SJCRH30 (cell line): ENCODE data around the gene FMN1. TPM values are rescaled to one million over a fixed set of nuclear protein-coding genes. Genes with fewer than 3 reads are reported as not detected.

Experiments
- DNase-seq, 2 experiments: peaks; one replicate each; pipeline ENCODE4 v3.0.0-alpha.2; 2015 to 2020
- H3K27ac ChIP-seq: fragments of 250-450 bp; sonication (Bioruptor Pico); 2 replicates; pipeline ENCODE4 v1.5.1; 2020; ENCODE audit warnings: mild to moderate bottlenecking, moderate library complexity
- H3K27me3 ChIP-seq: fragments of 250-450 bp; sonication (Bioruptor Pico); 2 replicates; pipeline ENCODE4 v1.5.1; 2020; ENCODE audit warnings: mild to moderate bottlenecking, moderate library complexity
- H3K36me3 ChIP-seq: fragments of 250-450 bp; sonication (Bioruptor Pico); 2 replicates; pipeline ENCODE4 v1.5.1; 2020; ENCODE audit warnings: mild to moderate bottlenecking, moderate library complexity
- H3K4me1 ChIP-seq: fragments of 250-450 bp; sonication (Bioruptor Pico); 2 replicates; pipeline ENCODE4 v1.5.1; 2020; ENCODE audit warnings: mild to moderate bottlenecking, moderate library complexity
- H3K4me3 ChIP-seq: fragments of 250-450 bp; sonication (Bioruptor Pico); 2 replicates; pipeline ENCODE4 v1.5.1; 2020; ENCODE audit warnings: mild to moderate bottlenecking, moderate library complexity
- H3K9me3 ChIP-seq: fragments of 250-450 bp; sonication (Bioruptor Pico); replicated peaks from 2 replicates; pipeline ENCODE4 v1.5.1; 2020; ENCODE audit warnings: mild to moderate bottlenecking, moderate library complexity
- total RNA-seq: library from RNA; depleted of rRNA; stranded (reverse); fragments of >200 nt; shearing (Covaris generic); gene quantifications from 2 replicates; pipeline ENCODE4 v1.2.3, GENCODE V29; 2014

FMN1 gene
- total RNA-seq, 1 experiment from 2014 or later, result 21.2 TPM

DNA sequence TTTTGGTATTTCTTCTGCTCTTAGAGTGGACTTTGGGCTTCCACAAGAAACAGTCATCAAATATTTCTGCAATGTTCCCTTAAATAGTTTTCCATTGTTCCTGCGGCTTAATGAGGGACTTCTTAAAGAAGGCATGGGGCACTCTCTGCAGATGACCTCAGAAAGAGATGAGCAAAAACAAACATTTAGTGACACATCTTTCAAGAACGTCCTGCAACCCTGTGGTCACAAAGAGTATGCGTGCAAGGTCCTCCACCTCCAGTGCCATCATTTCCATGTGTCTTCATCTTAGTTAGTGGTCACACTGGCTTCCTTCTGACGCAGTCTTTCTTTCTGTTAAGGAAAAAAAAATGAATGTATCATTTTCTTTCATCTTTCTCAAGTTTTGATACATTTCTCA, 420.5 kb downstream of the FMN1 start:
- peaks cover 12% of the 10 kb centered on the region for H3K36me3 ChIP-seq
- H3K27ac ChIP-seq, result no peak overlapping the region

DNA sequence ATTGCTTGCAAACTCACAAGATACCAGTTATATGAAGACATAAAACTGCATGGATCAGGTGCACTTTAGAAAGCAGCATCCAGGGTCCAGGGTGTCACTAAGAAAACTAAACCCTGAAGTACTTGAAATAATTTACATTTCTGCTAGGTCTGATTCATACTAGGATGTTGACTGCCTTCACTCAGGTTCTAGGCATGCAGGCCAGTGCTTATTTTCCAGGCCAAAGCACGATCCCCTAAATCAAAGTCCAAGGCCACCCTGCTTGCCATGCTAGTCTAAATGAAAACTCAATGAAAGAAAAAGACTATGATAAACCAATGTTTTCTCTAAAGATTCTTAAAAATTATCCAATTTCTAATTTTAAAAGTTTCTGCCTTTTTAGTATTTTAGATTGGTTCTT, 427.3 kb downstream of the FMN1 start:
- no peaks in the 10 kb centered on the region for H3K27me3 ChIP-seq
- no peak for DNase-seq
- H3K36me3 ChIP-seq, result 0 out of 2 replicates have a peak, but pooled peaks cover 2% of the 10 kb centered on the region
- no peak overlapping the region for H3K4me3 ChIP-seq
- no peak overlapping the region for H3K27ac ChIP-seq
- H3K4me1 ChIP-seq, result no peaks in the 10 kb centered on the region
- H3K9me3 ChIP-seq, result no peaks in the 10 kb centered on the region

More for the DNA sequence above, 420.5 kb downstream of the FMN1 start:
- no peak for DNase-seq
- Histone ChIP-seq H3K27me3 (no peaks in the 10 kb centered on the region), H3K4me1 (no peaks in the 10 kb centered on the region), H3K4me3 (no peak overlapping the region), H3K9me3 (peaks cover 8% of the 10 kb centered on the region)

DNA sequence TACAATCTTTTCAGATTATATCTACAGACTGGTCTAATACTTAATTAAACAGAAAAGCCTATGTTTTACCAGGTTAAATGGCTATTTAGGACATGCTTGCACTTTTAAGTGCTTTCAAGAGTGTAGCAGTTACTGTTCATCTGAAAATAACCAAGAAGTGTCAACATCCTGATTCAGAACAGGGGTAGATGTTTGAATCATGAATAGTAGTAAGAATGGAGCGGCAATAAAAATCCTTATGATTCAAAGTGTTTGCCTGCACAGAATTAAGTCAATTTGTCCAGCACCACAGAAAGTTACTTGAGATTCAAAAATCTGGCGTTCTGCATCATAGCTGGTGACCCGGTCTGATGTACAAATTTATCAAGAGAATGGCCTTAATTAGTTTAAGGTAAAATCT, 428.4 kb downstream of the FMN1 start:
- Histone ChIP-seq H3K27ac (no peak overlapping the region), H3K4me1 (no peaks in the 10 kb centered on the region), H3K4me3 (no peak overlapping the region), H3K9me3 (no peaks in the 10 kb centered on the region), H3K27me3 (no peaks in the 10 kb centered on the region), H3K36me3 (0 out of 2 replicates have a peak, but pooled peaks cover 2% of the 10 kb centered on the region)
- DNase-seq, result no peak

DNA sequence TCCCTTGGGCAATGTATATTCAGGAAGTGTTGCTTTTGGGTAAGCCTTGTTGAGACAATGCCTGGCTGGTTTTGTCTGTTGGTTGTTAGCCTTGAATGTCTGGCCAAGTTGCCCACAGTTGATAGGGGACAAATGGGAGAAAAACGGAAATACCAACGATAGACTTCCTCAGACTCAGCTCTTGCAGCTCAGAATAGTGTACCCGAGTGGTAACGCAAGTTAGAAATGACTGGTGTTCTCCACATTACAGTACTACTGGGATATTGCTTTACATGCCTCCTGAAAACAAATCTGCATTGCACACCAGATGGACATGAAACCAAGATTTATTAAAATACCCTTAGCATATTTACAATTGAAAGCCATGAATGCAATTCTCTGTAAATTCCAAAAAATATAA, 429.3 kb downstream of the FMN1 start:
- no peak overlapping the region for H3K4me3 ChIP-seq
- H3K9me3 ChIP-seq, result no peaks in the 10 kb centered on the region
- no peaks in the 10 kb centered on the region for H3K27me3 ChIP-seq
- no peaks in the 10 kb centered on the region for H3K4me1 ChIP-seq
- no peak for DNase-seq
- 0 out of 2 replicates have a peak, but pooled peaks cover 2% of the 10 kb centered on the region for H3K36me3 ChIP-seq
- H3K27ac ChIP-seq, result no peak overlapping the region

DNA sequence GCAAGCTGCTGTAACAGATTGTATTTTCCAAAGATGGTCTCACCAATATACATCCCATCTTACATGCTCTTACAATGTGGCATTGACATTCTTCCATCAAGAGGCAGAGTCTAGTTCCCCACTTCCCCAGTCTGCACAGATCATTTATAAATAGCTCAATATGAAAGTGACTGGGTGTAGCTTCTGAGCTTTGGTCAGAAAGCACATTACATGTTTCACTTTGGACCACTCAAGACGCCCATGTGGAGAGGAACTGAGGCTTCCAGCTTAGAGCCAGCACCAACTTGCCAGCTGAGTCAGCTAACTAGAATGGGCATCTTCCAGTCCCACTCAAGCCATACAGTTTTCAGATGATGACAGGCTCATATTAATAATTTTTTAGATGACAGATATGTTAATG, 431.2 kb downstream of the FMN1 start:
- Histone ChIP-seq H3K27ac (no peak overlapping the region), H3K9me3 (no peaks in the 10 kb centered on the region)
- no peak for DNase-seq

DNA sequence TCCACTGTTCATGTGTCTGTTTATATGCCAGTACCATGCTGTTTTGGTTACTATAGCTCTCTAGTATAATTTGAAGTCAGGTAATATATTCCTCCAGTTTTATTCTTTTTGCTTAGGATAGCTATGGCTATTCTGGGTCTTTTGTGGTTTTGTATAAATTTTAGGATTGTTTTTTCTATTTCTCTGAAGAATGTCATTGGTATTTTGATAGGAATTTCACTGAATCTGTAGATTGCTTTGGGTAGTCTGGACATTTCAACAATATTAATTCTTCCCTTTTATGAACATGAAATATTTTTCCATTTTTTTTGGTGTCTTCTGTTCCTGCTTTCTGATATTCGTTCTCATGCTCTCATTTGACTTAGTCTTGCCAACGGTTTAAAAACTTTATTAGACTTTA, 437.1 kb downstream of the FMN1 start:
- no peak for DNase-seq
- H3K27ac ChIP-seq, result no peak overlapping the region
- H3K27me3 ChIP-seq, result no peaks in the 10 kb centered on the region

More for the DNA sequence above, 431.2 kb downstream of the FMN1 start:
- Histone ChIP-seq H3K4me1 (no peaks in the 10 kb centered on the region), H3K4me3 (no peak overlapping the region), H3K36me3 (0 out of 2 replicates have a peak, but pooled peaks cover 2% of the 10 kb centered on the region), H3K27me3 (no peaks in the 10 kb centered on the region)

DNA sequence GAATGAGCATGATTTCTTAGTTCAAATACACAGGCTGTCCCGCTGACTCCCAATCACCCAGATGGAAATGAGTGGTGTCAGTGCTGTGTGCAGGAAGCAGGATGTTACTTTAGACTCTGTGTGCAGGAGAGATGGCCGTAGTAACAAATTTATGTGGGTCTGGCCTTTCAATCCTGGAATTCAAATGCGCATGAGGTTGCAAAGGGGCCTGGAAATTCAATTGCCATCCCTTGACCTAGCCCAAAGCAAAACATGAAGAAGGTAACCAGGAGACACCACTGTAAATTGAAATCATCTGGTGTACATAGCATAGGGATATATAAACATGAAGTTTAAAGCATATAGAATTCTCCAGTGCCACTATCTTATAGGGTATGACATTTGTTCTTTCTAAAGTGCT, 443.5 kb downstream of the FMN1 start:
- no peak overlapping the region for H3K27ac ChIP-seq
- no peaks in the 10 kb centered on the region for H3K27me3 ChIP-seq
- no peak overlapping the region for H3K4me3 ChIP-seq
- DNase-seq, result no peak
- H3K36me3 ChIP-seq, result no peaks in the 10 kb centered on the region
- H3K4me1 ChIP-seq, result no peaks in the 10 kb centered on the region
- no peaks in the 10 kb centered on the region for H3K9me3 ChIP-seq

More for the DNA sequence above, 437.1 kb downstream of the FMN1 start:
- no peaks in the 10 kb centered on the region for H3K4me1 ChIP-seq
- no peaks in the 10 kb centered on the region for H3K36me3 ChIP-seq
- H3K9me3 ChIP-seq, result no peaks in the 10 kb centered on the region
- H3K4me3 ChIP-seq, result no peak overlapping the region

DNA sequence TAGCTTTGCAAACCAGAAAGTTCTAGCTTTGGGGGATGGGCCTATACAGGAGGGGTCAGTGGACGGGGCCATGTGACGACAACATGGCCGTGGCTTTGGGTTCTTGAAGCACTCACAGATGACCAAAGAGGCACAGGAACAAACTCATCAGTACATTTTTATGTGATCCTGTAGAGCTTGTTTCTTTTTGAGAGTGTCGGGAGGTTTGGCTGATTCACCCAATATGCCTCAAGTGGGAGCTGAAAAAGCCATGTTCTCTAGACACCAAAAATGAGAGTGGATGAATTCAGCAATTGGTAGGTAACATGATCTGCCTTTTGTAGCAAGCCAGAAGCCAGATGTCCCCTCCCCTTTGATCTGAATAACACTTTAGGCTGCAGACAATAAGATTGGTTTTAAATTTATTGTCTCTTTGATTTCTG, 446.6 kb downstream of the FMN1 start:
- H3K4me1 ChIP-seq, result peaks cover 3% of the 10 kb centered on the region; the same call in 1 of the 2 replicates
- no peaks in the 10 kb centered on the region for H3K36me3 ChIP-seq
- peak in 1 of 2 experiments; percentile 9 for DNase-seq
- H3K27ac ChIP-seq, result no peak overlapping the region
- H3K27me3 ChIP-seq, result no peaks in the 10 kb centered on the region
- H3K9me3 ChIP-seq, result 0 out of 2 replicates have a peak, but pooled peaks cover 3% of the 10 kb centered on the region
- no peak overlapping the region for H3K4me3 ChIP-seq

DNA sequence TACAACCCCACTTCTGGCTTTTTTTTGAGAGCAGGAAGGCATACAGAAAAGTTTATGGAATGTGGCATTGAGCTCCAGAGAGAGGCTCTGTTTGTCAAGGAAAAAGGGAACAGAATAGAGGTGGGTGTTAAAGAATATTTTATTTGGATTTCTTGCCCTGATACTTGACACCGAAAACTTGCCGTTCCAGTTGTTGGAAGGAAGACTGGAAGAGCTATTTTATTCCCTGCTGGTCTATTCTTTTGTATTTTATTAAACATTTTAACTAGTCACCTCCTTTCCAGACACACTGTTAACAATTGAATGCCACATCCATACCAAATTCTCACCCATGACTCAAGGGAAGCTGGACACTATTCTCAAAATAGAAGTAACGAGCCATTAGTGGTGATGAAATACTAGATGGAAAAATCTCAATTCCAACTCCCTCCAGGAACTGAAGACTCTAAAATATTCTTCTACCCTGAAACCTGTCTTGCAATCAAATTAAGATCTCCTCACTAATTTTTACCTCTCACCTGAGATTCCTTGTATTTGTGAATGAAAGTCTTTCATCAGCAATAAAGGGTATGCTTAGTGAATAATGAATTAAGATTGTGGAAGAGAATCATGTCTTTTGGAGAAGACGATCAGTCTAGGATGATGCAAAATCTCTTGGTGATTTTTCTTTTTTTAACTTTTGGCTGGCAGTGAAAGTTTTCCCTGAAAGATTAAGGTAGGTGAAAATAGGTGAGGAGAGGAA, 448.2 kb downstream of the FMN1 start:
- no peaks in the 10 kb centered on the region for H3K27me3 ChIP-seq
- peaks cover 3% of the 10 kb centered on the region; the same call in 1 of the 2 replicates for H3K4me1 ChIP-seq
- H3K36me3 ChIP-seq, result no peaks in the 10 kb centered on the region
- no peak overlapping the region for H3K27ac ChIP-seq
- DNase-seq, result no peak
- H3K9me3 ChIP-seq, result 0 out of 2 replicates have a peak, but pooled peaks cover 3% of the 10 kb centered on the region
- H3K4me3 ChIP-seq, result no peak overlapping the region

DNA sequence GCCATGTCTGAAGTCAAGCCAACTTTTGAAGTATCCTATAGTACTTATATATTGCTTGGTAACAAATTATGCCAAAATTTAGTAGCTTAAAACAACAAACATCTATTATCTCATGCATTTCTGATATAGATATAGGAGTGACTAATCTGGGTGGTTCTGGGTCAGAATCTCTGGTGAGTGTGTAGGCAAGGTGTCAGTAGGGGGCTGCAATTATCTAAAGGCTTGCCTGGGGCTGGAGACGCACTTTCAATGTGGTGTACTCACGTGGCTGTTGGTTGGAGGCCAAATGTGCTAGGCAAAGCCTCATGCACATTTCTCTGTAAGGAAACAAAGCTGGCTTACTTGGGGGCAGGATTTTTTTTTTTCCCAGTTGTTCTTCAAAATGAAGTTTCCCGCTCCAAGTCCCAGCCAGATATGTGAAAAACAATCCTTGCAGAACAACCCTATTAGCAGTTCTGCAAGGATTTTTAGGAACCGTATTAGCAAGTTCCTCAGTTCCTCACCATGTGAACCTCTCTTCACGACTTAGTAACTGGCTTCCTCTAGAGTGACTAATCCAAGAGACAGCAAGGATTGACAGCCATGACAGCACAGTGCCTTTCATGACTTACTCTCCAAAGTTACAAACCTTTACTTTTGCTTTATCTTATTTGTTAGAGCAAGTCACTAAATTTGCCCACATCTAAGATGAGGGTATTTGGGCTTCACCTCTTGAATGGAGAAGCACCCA, 450.9 kb downstream of the FMN1 start:
- no peaks in the 10 kb centered on the region for H3K36me3 ChIP-seq
- no peak for DNase-seq
- H3K27ac ChIP-seq, result no peak overlapping the region
- H3K9me3 ChIP-seq, result 0 out of 2 replicates have a peak, but pooled peaks cover 7% of the 10 kb centered on the region
- peaks cover 3% of the 10 kb centered on the region; the same call in 1 of the 2 replicates for H3K4me1 ChIP-seq
- H3K27me3 ChIP-seq, result no peaks in the 10 kb centered on the region
- H3K4me3 ChIP-seq, result no peak overlapping the region

DNA sequence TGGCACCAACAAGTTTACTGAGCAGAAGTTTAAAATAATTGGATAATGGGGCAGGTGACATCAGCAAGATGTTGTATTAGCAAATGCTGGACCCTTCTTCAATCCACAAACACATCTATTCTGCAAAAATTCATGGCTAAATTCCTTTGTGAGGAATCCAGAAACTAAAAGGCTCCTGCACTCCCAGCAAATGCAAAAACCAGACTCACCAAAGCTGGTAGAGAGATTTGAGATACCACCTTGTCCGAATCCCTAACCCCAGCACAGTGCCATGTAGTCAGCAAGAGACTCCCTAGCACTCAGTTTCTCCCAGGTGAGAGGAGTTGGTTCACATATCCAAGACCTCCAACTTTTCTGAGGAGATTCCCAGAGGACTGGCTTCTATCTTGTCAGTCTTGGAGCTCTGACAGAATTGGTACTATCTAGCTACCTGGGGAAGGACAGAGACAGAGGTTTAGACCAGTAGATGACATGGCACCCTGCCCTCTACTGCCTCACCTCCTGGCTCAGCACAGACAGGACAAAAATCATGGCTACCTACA, 454.9 kb downstream of the FMN1 start:
- Histone ChIP-seq H3K4me1 (no peaks in the 10 kb centered on the region), H3K4me3 (no peak overlapping the region), H3K9me3 (0 out of 2 replicates have a peak, but pooled peaks cover 4% of the 10 kb centered on the region), H3K27ac (no peak overlapping the region), H3K36me3 (no peaks in the 10 kb centered on the region; the same call in none of the 2 replicates), H3K27me3 (no peaks in the 10 kb centered on the region)
- no peak for DNase-seq

DNA sequence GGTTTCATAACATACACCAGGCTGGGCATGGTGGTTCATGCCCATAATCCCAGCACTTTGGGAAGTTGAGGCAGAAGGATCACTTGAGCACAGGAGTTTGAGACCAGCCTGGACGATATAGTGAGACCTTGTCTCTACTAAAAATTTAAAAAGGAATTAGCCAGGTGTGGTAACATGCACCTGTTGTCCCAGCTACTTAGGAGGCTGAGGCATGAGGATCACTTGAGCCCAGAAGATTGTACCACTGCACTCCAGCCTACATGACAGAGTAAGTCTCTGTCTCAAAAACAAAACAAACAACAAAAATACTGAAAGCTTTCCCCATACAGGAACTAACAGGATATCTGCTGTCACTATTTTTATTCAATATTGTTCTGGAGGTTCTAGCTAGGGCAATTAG, 455.8 kb downstream of the FMN1 start:
- H3K4me1 ChIP-seq, result no peaks in the 10 kb centered on the region
- no peak for DNase-seq
- H3K27me3 ChIP-seq, result no peaks in the 10 kb centered on the region
- no peak overlapping the region for H3K4me3 ChIP-seq
- no peak overlapping the region for H3K27ac ChIP-seq
- 0 out of 2 replicates have a peak, but pooled peaks cover 3% of the 10 kb centered on the region for H3K9me3 ChIP-seq
- peaks cover 1% of the 10 kb centered on the region for H3K36me3 ChIP-seq

DNA sequence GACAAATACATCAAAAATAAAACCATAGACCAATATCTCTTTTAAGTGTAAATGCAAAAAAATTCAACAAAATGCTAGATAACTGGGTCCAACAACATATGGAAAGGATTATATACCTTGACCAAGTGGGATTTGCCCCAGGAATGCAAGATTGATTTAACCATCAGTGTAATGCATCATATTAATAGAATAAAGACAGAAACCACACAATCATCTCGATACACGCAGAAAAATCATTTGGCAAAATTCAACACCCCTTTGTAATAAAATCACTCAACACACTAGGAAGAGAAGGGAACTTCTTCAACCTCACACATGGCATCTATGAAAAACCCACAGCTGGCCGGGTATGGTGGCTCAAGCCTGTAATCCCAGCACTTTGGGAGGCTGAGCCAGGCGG, 457.2 kb downstream of the FMN1 start:
- no peaks in the 10 kb centered on the region for H3K4me1 ChIP-seq
- 0 out of 2 replicates have a peak, but pooled peaks cover 3% of the 10 kb centered on the region for H3K9me3 ChIP-seq
- H3K27ac ChIP-seq, result no peak overlapping the region
- no peak overlapping the region for H3K4me3 ChIP-seq
- DNase-seq, result no peak
- H3K27me3 ChIP-seq, result no peaks in the 10 kb centered on the region
- peaks cover 13% of the 10 kb centered on the region for H3K36me3 ChIP-seq

DNA sequence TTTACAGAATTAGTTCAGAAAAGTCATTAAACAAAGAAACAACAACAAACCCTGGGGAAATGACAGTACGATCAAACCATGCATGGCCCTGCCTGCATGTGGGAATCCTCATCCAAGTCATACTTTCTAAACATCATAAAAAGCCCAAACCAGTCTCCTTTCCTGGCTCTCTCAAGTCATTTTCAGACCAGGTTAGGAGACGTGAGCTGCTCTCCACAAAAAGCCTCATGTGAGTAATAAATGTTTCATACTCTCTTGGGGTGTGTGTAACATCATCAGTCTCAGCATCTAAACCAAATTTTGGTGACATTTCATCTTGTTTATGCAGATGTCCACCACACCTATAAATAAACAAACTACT, 457.8 kb downstream of the FMN1 start:
- peaks cover 14% of the 10 kb centered on the region for H3K36me3 ChIP-seq
- H3K27ac ChIP-seq, result no peak overlapping the region
- H3K4me3 ChIP-seq, result no peak overlapping the region
- DNase-seq, result no peak
- no peaks in the 10 kb centered on the region for H3K27me3 ChIP-seq
- H3K9me3 ChIP-seq, result 0 out of 2 replicates have a peak, but pooled peaks cover 3% of the 10 kb centered on the region
- no peaks in the 10 kb centered on the region for H3K4me1 ChIP-seq
